ENCODE results near the gene AACS.

- no peak for TF ChIP-seq SRF (IDR thresholded peaks at IDR 0.05; ENCODE audit: low read depth in 2 of 2, low read length in 2 of 2)
- no peak for TF ChIP-seq CTCF (IDR thresholded peaks at IDR 0.05 in 2 of 3, conservative IDR thresholded peaks at IDR 0.05 in 1 of 3; ENCODE audit: control insufficient read depth in 2 of 3, extremely low read depth in 1 of 3, insufficient read depth in 1 of 3, low read depth in 3 of 3, low read length in 3 of 3)
- TF ChIP-seq SKIL (IDR thresholded peaks at IDR 0.05; ENCODE audit: low read depth, poor library complexity, severe bottlenecking): no peak
- TF ChIP-seq EZH2 (IDR thresholded peaks at IDR 0.05; ENCODE audit: borderline replicate concordance, control insufficient read depth, low read depth, low read length): no peak
- TF ChIP-seq ZNF217 (IDR thresholded peaks at IDR 0.05): no peak
- TF ChIP-seq ZNF274 (IDR thresholded peaks at IDR 0.05; ENCODE audit: insufficient read depth, insufficient read length): no peak
- no peak for TF ChIP-seq ZBTB40 (IDR thresholded peaks at IDR 0.05; ENCODE audit: borderline replicate concordance)
- TF ChIP-seq SMAD1 (IDR thresholded peaks at IDR 0.05; ENCODE audit: low read depth, partially characterized antibody): no peak
- TF ChIP-seq ELK1 (IDR thresholded peaks at IDR 0.05; ENCODE audit: low read depth, low read length): no peak
- no peak for TF ChIP-seq CREB1 (IDR thresholded peaks at IDR 0.05; ENCODE audit: low read depth)
Observed at GRCh38 chr12:125172231-125172850, 107.1 kb downstream of the AACS start.
